Measurements from ENCODE around the gene PCMTD2. TPM values are rescaled to one million over a fixed set of nuclear protein-coding genes. Genes with fewer than 3 reads are reported as not detected.

Gene PCMTD2
- total RNA-seq, 3 donors from 2014 or later (not counting 1 experiment from before 2014, with no cell fraction given): 63.8 to 100.0 (median 65.6) TPM

DNA sequence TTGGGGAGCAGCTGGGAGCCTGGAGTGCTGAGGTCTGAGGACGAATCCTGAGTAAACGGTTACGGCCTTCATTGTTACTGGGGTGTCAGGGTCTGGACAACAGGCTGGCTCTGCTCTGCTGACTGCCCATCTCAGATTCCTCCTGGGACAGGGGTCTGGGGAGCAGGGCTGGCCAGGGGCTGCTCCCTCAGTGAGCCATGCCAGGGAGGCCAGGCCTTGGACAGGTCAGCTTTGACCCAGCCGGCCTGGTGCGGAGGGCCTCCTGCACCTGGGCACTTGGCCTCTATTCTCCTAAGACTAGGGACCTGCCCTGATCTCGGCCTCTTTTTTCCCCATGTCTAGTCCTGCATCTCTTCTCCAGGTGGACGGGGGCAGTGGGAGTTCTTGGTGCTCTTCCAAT lies 46.4 kb upstream of the PCMTD2 start:
- H3K27ac Mint-ChIP-seq: no peak overlapping the region
- TF ChIP-seq, protein P1, sequence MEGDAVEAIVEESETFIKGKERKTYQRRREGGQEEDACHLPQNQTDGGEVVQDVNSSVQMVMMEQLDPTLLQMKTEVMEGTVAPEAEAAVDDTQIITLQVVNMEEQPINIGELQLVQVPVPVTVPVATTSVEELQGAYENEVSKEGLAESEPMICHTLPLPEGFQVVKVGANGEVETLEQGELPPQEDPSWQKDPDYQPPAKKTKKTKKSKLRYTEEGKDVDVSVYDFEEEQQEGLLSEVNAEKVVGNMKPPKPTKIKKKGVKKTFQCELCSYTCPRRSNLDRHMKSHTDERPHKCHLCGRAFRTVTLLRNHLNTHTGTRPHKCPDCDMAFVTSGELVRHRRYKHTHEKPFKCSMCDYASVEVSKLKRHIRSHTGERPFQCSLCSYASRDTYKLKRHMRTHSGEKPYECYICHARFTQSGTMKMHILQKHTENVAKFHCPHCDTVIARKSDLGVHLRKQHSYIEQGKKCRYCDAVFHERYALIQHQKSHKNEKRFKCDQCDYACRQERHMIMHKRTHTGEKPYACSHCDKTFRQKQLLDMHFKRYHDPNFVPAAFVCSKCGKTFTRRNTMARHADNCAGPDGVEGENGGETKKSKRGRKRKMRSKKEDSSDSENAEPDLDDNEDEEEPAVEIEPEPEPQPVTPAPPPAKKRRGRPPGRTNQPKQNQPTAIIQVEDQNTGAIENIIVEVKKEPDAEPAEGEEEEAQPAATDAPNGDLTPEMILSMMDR (IDR thresholded peaks at IDR 0.05): no peak
- intact Hi-C loops (cut with micrococcal nuclease): no loop called here
- H3K4me1 Mint-ChIP-seq: no peaks in the 10 kb centered on the region
- H3K27me3 ChIP-seq (ENCODE audit: control insufficient read depth, insufficient read depth, low read length): no peaks in the 10 kb centered on the region
- DNase-seq: no peak
- no peak overlapping the region for H3K4me3 Mint-ChIP-seq
- peaks cover 0 to 3% of the 10 kb centered on the region in 2 donors for H3K27me3 Mint-ChIP-seq (ENCODE audit: low read depth in 2 of 2)
- no peak overlapping the region for H3K4me3 ChIP-seq (ENCODE audit: low read length)
- no peaks in the 10 kb centered on the region for H3K4me1 ChIP-seq (ENCODE audit: control insufficient read depth, insufficient read depth, low read length)
- no peaks in the 10 kb centered on the region for H3K36me3 ChIP-seq (ENCODE audit: control insufficient read depth, insufficient read depth, low read length)
- H3K27ac ChIP-seq (ENCODE audit: low read length): no peak overlapping the region
- 87% methylated on average over 7 of the region's 7 CpGs for WGBS (ENCODE audit: insufficient coverage)
- no peaks in the 10 kb centered on the region for H3K36me3 Mint-ChIP-seq
- no peaks in the 10 kb centered on the region for H3K9me3 ChIP-seq (ENCODE audit: control insufficient read depth, insufficient read depth, low read length)
- ATAC-seq: no peak
- H3K9me3 Mint-ChIP-seq: no peaks in the 10 kb centered on the region

DNA sequence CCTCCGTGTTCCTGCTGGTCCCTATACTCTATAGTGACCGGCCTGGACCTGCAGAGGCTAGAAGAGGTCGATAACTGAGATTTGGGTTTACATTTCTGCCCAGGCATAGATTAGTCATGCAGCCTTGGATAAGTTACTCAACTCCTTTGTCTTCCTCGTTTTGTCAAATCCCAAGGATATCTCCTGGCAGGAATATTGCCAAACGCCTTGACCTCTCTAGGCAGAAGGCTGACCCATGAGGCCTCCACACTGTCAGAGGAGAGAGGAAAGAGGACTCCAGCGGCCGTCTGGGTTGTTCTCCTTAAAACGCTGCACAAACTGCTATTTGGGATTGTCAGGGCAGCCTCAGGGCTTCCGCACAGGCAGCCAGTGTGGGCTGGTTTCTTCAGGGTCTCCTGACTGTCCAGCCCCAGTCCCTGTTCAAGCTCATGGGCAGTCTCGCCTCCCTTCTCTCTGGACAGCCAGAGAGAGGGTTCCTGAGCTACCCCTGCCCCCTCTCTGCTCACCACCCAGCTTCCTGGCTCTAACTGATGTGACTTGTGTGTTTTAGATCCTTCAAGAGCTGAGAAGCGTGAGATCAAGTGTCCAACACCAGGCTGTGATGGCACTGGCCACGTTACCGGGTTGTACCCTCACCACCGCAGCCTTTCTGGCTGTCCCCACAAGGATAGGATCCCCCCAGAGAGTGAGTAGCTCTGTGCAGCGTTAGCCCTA lies 44.7 kb upstream of the PCMTD2 start:
- H3K27me3 Mint-ChIP-seq (ENCODE audit: low read depth in 2 of 2): peaks cover 0 to 1% of the 10 kb centered on the region in 2 donors
- ATAC-seq (no peak), DNase-seq (no peak)
- no peak overlapping the region for H3K27ac ChIP-seq (ENCODE audit: low read length)
- H3K4me3 ChIP-seq (ENCODE audit: low read length): no peak overlapping the region
- no peaks in the 10 kb centered on the region for H3K9me3 ChIP-seq (ENCODE audit: control insufficient read depth, insufficient read depth, low read length)
- H3K4me3 Mint-ChIP-seq: no peak overlapping the region
- no peaks in the 10 kb centered on the region for H3K9me3 Mint-ChIP-seq
- TF ChIP-seq, protein P1 (IDR thresholded peaks at IDR 0.05): no peak
- no peaks in the 10 kb centered on the region for H3K36me3 ChIP-seq (ENCODE audit: control insufficient read depth, insufficient read depth, low read length)
- no peaks in the 10 kb centered on the region for H3K27me3 ChIP-seq (ENCODE audit: control insufficient read depth, insufficient read depth, low read length)
- intact Hi-C loops (cut with micrococcal nuclease): no loop called here
- peaks cover 0 to 5% of the 10 kb centered on the region in 2 donors for H3K4me1 Mint-ChIP-seq
- H3K4me1 ChIP-seq (ENCODE audit: control insufficient read depth, insufficient read depth, low read length): no peaks in the 10 kb centered on the region
- 75% methylated on average over 14 of the region's 15 CpGs for WGBS (ENCODE audit: insufficient coverage)
- no peaks in the 10 kb centered on the region for H3K36me3 Mint-ChIP-seq
- no peak overlapping the region for H3K27ac Mint-ChIP-seq

DNA sequence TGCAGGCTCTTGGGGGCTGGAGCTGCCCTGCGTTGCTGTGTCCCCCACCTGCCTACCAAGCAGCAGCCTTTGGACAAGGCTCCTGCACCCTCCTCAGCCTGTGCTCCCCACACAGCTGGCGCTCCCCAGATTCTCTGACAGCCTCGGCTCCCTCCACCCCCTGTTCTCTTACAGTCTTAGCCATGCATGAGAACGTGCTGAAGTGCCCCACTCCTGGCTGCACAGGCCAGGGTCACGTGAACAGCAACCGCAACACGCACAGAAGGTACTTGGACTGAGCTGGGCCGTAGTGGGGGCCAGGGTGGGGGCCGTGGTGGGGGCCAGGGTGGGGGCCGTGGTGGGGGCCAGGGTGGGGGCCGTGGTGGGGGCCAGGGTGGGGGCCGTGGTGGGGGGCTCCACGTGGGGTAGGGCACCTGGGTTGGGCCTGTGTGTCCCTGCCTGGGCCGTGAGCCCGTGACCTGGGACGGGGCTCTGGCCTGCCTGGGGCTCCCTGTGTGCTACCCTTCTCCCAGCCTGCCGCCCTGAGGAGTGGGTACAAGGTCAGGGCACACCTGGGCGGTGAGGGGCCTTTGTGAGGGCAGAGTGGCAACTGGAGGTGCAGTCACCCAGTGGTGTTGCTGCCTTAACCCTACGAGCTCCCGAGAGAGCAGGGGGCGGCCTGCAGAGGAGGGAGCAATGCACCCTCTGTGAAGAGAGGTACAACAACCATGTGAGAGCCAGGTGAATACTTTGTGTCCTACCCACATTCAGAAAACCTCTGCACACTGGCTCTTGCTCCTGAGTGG lies 43.5 kb upstream of the PCMTD2 start:
- ATAC-seq (no peak), DNase-seq (no peak)
- no peaks in the 10 kb centered on the region for H3K4me1 ChIP-seq (ENCODE audit: control insufficient read depth, insufficient read depth, low read length)
- Mint-ChIP-seq H3K4me1 (peaks cover 0 to 5% of the 10 kb centered on the region in 2 donors), H3K4me3 (no peak overlapping the region), H3K9me3 (no peaks in the 10 kb centered on the region), H3K36me3 (no peaks in the 10 kb centered on the region), H3K27ac (no peak overlapping the region), H3K27me3 (ENCODE audit: low read depth in 2 of 2) (no peaks in the 10 kb centered on the region)
- intact Hi-C loops (cut with micrococcal nuclease): no loop called here
- no peaks in the 10 kb centered on the region for H3K9me3 ChIP-seq (ENCODE audit: control insufficient read depth, insufficient read depth, low read length)
- H3K36me3 ChIP-seq (ENCODE audit: control insufficient read depth, insufficient read depth, low read length): no peaks in the 10 kb centered on the region
- no peaks in the 10 kb centered on the region for H3K27me3 ChIP-seq (ENCODE audit: control insufficient read depth, insufficient read depth, low read length)
- WGBS (ENCODE audit: insufficient coverage): 88% methylated on average over 18 of the region's 21 CpGs
- TF ChIP-seq, protein P1 (IDR thresholded peaks at IDR 0.05): no peak
- H3K4me3 ChIP-seq (ENCODE audit: low read length): no peak overlapping the region
- no peak overlapping the region for H3K27ac ChIP-seq (ENCODE audit: low read length)
